Testis (tissue), 2 donors: ENCODE measurements around the gene NTMT2.

ENCODE experiments used
- CTCF ChIP-seq, 3 experiments: fragments of 450-650 bp in 2 of 3; fragments of 200-600 bp in 1 of 3; sonication (generic) in 1 of 3; IDR thresholded peaks; one replicate each; pipeline ENCODE4 v1.5.1; 2016 to 2019; ENCODE audit warnings: antibody characterized with exemption in 3 of 3, mild to moderate bottlenecking in 2 of 3, moderate library complexity in 1 of 3
- POLR2A ChIP-seq: fragments of 450-650 bp; IDR thresholded peaks from one replicate; pipeline ENCODE4 v1.6.1; 2017; ENCODE audit warnings: antibody characterized with exemption, mild to moderate bottlenecking, moderate library complexity

GRCh38 chr1:170134521-170134920 is 11.2 kb upstream of the NTMT2 start:
- no peak for TF ChIP-seq CTCF (IDR thresholded peaks at IDR 0.05)
- no peak for TF ChIP-seq POLR2A
